ENCODE results near the gene LRP1. TPM values are rescaled to one million over a fixed set of nuclear protein-coding genes. Genes with fewer than 3 reads are reported as not detected.

LRP1 gene
- total RNA-seq, 1 donor from 2014 or later: 95.7 TPM

DNA sequence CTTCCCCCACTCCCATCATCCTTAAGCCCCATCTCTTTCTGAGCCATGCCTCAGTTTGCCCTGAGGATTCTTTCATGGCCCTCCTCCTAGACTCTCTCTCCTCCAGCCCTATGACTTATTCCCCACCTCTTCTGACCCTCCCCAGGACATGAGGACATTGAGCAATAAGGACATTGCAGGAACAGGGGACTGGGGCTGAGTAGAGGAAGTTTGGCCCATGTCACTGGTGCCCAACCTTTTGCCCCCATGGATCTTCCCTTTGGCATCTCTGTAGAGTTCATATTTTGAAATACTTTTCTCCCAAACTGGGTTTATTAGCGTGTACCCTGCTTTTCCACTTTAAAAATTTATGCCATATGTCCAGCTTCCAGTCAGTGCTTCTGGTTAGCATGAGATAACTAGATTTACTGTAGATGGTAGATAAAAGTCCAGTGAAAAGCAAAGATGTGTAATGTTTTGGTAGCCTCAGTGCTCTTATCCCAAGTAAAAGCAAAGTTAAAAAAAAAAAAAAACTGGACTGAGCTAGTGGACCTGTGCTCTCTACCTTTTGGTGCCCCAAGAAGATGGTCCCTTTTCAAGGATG, 25.2 kb downstream of the LRP1 start:
- TF ChIP-seq, protein P1, sequence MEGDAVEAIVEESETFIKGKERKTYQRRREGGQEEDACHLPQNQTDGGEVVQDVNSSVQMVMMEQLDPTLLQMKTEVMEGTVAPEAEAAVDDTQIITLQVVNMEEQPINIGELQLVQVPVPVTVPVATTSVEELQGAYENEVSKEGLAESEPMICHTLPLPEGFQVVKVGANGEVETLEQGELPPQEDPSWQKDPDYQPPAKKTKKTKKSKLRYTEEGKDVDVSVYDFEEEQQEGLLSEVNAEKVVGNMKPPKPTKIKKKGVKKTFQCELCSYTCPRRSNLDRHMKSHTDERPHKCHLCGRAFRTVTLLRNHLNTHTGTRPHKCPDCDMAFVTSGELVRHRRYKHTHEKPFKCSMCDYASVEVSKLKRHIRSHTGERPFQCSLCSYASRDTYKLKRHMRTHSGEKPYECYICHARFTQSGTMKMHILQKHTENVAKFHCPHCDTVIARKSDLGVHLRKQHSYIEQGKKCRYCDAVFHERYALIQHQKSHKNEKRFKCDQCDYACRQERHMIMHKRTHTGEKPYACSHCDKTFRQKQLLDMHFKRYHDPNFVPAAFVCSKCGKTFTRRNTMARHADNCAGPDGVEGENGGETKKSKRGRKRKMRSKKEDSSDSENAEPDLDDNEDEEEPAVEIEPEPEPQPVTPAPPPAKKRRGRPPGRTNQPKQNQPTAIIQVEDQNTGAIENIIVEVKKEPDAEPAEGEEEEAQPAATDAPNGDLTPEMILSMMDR (IDR thresholded peaks at IDR 0.05; ENCODE audit: unreplicated experiment): no peak
- H3K36me3 Mint-ChIP-seq (ENCODE audit: insufficient read depth): peaks cover 22% of the 10 kb centered on the region
- H3K27ac Mint-ChIP-seq: no peak overlapping the region
- peaks cover 20% of the 10 kb centered on the region for H3K4me1 Mint-ChIP-seq (ENCODE audit: low read depth)
- H3K27me3 Mint-ChIP-seq: no peaks in the 10 kb centered on the region
- no peaks in the 10 kb centered on the region for H3K9me3 Mint-ChIP-seq (ENCODE audit: low read depth)
- no peak for DNase-seq (ENCODE audit: low spot score, unreplicated experiment)
- H3K4me3 Mint-ChIP-seq (ENCODE audit: low read depth): no peak overlapping the region

DNA sequence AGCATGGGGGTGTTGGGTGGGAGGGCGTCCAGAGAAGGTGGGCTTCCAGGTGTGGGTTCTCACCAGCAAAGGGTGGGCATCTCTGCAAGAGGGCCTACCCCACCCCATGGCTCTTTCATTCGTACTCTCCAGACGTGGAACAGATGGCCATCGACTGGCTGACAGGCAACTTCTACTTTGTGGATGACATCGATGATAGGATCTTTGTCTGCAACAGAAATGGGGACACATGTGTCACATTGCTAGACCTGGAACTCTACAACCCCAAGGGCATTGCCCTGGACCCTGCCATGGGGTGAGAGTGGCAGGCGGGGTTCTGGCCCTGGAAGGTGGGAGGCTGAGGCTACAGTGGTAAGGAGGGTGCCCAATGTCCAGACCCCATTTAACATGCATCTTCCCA, 25.8 kb downstream of the LRP1 start:
- peaks cover 22% of the 10 kb centered on the region for H3K36me3 Mint-ChIP-seq (ENCODE audit: insufficient read depth)
- TF ChIP-seq, protein P1 (IDR thresholded peaks at IDR 0.05; ENCODE audit: unreplicated experiment): no peak
- no peaks in the 10 kb centered on the region for H3K27me3 Mint-ChIP-seq
- no peaks in the 10 kb centered on the region for H3K9me3 Mint-ChIP-seq (ENCODE audit: low read depth)
- H3K27ac Mint-ChIP-seq: no peak overlapping the region
- no peak for DNase-seq (ENCODE audit: low spot score, unreplicated experiment)
- H3K4me3 Mint-ChIP-seq (ENCODE audit: low read depth): no peak overlapping the region
- H3K4me1 Mint-ChIP-seq (ENCODE audit: low read depth): peaks cover 17% of the 10 kb centered on the region

DNA sequence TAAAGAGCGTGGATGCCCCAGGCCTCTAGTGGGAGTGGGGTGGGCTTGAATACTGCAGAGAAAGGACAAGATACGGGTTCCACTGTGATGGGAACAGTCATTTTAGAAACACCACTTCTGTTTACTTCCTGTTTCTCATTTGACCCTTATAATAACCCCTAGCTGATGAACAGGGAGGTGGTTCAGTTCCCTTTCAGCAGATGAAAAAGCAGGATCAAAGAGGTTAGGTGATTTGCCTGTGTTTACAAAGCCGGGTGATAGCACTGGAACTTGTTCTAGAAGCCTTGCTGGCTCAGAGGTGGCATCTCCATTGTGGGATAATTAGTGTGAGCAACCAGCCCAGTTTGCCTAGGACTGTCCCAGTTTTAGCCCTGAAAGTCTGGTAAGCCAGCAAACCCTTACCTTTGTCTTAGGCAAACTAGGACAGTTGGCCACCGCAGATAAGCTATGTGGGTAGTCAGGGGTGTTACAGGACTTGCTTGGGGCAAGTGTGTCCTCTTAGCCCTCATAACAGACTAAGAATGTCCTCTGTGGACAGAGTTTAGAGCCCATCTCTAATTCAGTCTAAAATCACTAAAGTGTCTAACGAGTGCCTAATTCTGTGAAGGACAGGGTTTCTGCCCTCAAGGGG, 26.6 kb downstream of the LRP1 start:
- no peak for DNase-seq (ENCODE audit: low spot score, unreplicated experiment)
- TF ChIP-seq, protein P1 (IDR thresholded peaks at IDR 0.05; ENCODE audit: unreplicated experiment): no peak
- no peak overlapping the region for H3K4me3 Mint-ChIP-seq (ENCODE audit: low read depth)
- H3K36me3 Mint-ChIP-seq (ENCODE audit: insufficient read depth): peaks cover 20% of the 10 kb centered on the region
- H3K4me1 Mint-ChIP-seq (ENCODE audit: low read depth): peaks cover 9% of the 10 kb centered on the region
- H3K27me3 Mint-ChIP-seq: no peaks in the 10 kb centered on the region
- no peak overlapping the region for H3K27ac Mint-ChIP-seq
- H3K9me3 Mint-ChIP-seq (ENCODE audit: low read depth): no peaks in the 10 kb centered on the region

DNA sequence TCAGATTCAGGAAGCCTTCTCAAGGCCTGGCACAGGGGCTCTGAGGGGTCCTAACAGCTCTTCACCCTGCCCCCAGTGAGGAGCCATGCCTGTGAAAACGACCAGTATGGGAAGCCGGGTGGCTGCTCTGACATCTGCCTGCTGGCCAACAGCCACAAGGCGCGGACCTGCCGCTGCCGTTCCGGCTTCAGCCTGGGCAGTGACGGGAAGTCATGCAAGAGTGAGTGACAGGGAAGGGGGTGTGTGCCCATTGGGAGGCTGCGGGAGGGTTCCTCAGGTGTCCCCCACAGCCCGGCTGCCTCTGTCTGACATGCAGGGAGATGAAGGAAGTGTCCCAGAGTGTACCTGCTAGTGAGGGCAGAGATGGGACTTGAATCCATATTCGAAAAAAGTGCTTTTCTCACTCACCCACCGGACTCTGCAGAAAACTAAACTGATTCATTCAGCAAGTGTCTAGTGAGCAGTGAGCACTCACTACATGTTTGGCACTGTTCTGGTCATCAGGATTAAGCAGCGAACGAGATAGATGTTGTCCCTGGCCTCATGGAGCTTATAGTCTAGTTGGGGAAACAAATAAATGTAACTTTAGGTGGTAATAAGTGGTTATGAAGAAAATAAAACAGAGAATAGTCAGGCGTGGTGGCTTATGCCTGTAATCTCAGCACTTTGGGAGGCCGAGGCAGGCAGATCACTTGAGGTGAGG, 28.6 kb downstream of the LRP1 start:
- peaks cover 26% of the 10 kb centered on the region for H3K36me3 Mint-ChIP-seq (ENCODE audit: insufficient read depth)
- H3K27me3 Mint-ChIP-seq: no peaks in the 10 kb centered on the region
- no peaks in the 10 kb centered on the region for H3K4me1 Mint-ChIP-seq (ENCODE audit: low read depth)
- H3K4me3 Mint-ChIP-seq (ENCODE audit: low read depth): no peak overlapping the region
- H3K27ac Mint-ChIP-seq: no peak overlapping the region
- no peak for DNase-seq (ENCODE audit: low spot score, unreplicated experiment)
- H3K9me3 Mint-ChIP-seq (ENCODE audit: low read depth): no peaks in the 10 kb centered on the region
- TF ChIP-seq, protein P1 (IDR thresholded peaks at IDR 0.05; ENCODE audit: unreplicated experiment): no peak

DNA sequence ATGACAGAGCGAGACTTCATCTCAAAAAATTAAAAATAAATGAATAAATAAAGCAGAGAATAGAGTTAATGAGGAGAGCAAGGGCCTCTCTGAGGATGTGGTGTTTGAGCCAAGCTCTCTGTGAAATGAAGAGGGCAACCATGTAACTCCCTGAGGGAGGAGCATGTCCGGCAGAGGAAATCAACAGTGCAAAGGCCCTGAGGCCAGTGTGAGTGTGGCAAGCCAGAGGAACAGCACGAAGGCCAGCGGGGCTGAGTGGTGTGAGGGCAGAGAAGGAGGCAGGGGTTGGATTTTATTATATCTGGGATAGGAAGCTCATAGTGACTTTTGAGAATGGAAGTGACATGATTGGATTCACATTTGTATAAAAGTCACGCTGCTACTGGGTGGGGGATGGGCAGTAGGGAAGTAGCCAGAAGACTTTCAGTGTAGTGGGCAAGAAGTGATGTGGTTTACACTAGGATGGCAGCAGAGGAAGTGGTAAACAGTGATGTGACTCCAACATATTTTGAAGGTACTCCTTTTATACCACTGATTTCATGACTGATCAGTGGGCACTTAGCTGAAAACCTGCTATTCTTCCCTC, 29.4 kb downstream of the LRP1 start:
- H3K4me3 Mint-ChIP-seq (ENCODE audit: low read depth): no peak overlapping the region
- DNase-seq (ENCODE audit: low spot score, unreplicated experiment): no peak
- no peaks in the 10 kb centered on the region for H3K27me3 Mint-ChIP-seq
- H3K4me1 Mint-ChIP-seq (ENCODE audit: low read depth): no peaks in the 10 kb centered on the region
- H3K27ac Mint-ChIP-seq: no peak overlapping the region
- no peaks in the 10 kb centered on the region for H3K9me3 Mint-ChIP-seq (ENCODE audit: low read depth)
- peaks cover 31% of the 10 kb centered on the region for H3K36me3 Mint-ChIP-seq (ENCODE audit: insufficient read depth)
- TF ChIP-seq, protein P1 (IDR thresholded peaks at IDR 0.05; ENCODE audit: unreplicated experiment): no peak
